Eye (tissue), 1 donor: ENCODE data around the gene MAGOH.
"Not testable (repeated sequence)": the region's sequence is repeated elsewhere in the genome, so short reads cannot be mapped to it uniquely, and the experiment has no call there.

Experiments used
- DNase-seq: peaks from one replicate; pipeline ENCODE4 v3.0.0-alpha.2; 2015

The MAGOH gene

DNA sequence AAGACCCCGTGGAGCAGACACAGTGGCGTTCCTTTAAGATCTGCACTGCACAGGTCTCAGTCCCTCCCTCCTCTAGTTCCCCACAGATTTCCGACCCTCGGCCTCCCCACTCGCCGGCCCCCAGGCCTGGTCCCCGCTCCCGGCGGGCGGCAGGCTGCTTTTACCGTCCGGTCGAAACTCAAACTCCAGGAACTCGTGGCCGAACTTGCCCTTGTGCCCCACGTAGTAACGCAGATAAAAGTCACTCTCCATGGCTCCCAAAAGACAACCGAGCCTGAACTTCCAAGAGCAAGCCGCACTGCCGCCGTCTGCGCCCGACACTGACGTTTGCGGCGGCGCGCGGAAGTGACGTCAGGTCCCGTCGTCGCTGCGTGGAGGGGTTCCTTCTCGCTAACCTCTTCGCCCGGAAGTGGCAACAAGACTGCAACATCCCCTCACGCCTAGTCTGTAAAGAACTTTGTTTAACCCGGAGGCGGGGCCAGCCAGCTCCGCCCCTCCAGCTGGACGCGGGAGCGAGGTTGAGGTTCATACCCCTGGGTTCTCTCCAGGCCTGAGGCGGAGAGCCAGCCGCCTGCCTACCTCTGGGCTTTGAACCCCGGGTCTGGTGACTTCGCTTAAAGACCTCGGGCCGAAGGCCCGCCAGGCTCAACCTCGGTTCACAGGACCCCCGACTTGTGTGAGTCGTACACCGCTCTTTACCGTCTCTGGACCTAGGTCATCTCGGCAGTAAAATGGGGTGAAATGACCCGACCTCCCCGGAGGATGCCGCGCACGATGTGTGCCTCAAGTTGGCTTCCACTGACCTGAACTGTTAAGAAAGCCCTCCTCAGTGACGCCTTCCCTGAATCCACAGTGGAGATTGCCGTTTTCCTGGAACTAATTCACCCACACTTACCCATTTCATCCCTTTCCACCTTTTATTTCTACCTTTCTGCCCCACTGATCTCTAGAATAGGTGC lies at the start of gene MAGOH:
TSS of gene MAGOH (minus strand) at position 322 of the 959 bp plus-strand sequence. CDS start at position 252, 70 bp downstream.
- DNase-seq: peak; percentile 98

DNA sequence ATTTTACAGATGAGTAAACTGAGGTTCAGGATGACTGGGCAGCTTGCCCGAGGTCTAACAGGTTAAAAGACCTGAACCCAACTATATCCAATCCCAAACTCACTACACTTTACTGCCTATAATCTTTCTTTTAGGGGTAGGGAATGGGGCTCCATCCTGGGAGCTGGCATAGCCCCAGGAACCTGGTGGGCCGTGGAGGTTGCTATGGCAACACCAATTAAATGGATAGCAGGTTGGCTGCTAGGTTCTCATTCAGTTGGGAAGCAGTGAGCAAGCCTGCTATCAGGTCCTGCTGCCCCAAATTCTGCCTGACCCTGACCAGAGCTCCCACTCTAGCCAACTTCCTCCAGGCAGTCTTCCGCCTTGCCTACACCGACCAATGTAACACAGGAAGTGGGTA lies 48.6 kb upstream of the MAGOH start:
- DNase-seq: no peak

DNA sequence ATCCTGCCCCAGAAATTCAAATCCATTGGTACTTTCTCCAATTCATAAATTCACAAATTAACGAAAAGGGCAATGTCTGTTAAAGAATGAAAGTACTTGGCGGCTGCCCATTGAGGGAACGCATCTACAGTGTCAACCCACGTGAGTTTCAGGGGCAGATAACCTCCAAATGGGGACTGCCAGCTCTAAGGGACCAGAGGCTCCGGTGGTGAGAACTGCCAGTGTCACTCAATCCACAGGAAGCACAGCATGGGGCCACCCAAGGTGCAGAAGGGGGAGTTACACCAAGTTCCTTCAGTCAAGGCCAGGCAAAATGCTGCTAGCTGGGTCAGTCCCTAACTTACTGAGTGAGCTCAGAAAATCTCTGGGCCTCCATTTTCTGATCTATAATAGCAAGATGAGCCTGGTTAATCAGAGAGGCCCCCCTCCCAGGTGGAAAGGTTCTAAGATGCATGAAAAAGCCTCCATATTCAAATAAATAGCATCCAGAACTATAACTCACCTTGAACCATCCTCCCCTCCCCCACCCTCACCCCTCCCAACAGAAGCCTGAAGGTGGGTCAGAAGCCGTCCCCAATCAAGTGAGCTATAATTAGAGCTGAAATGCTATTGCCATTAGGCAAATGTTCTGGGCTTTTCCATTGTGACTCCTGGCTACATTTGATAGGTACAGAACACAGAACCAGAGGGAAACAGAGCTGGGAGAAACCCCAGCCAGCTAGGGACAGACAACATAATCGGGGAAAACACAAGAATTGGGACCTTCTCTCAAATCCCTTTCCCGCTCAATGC lies 47.8 kb upstream of the MAGOH start:
- no peak for DNase-seq

DNA sequence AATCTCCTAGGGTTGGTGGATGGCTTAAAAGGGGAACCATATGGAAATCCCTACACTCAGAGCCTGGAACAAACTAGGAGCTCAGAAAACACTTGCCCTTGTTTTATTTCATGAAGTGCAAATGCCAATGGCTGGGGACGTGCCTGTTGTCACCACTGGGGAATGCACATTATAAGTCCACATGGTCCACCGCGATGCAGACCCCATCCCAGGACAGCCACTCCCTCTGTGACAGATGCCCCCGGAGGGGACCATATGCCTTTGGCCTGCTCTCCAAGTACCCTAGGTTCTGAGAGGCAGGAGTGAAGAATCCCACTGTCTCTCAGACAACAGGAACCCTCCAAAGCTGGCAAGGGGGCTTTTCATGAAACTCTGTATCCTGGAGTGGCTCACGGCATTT lies 47.2 kb upstream of the MAGOH start:
- no peak for DNase-seq

DNA sequence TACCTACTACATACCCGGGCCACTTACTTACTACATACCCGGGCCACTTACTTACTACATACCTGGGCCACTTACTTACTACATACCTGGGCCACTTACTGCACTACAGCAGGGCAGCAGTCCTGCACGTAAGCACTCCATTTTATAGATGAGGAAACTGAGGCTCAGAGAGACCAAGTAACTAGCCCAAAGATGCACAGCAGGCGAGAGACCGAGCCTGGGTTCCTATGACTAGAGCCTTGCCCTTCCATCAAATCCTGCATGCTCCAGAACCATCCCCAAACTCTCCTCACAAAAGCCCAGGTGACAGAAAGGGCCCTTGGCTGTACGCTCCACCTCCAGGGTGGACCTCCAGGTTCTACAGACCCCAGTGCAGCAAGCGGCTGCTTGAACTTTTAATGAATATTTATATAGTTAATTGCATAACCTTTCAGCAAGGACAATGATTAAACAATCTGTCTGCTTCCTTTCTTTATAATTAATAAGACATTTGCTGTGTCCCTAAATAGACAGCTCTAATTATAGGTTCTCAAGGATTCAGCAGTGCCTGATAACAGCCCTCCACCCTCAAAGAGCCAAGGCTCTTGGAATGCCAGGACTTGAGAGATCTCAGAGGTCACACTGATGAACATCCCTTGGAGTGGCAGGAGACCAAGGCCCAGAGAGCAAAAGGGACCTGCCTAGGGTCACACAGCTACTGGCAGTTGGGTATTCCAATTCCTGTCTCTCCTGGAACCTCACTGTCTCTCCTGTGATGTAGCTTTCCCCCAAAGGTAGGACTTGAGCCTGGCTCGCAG lies 46.1 kb upstream of the MAGOH start:
- DNase-seq: no peak

DNA sequence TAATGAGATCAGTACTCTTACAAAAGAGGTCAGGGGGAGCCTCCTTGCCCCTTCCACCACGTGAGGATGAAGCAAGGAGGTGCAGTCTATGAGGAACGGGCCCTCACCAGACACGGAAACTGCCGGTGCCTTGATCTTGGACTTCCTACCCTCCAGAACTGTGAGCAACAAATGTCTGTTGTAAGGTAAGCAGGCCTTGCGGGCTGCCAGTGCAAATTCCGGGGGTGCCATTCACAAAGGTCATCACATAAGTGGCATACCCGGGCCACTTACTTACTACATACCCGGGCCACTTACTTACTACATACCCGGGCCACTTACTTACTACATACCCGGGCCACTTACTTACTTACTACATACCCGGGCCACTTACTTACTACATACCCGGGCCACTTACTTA lies 44.8 kb upstream of the MAGOH start:
- not testable (repeated sequence) for DNase-seq

DNA sequence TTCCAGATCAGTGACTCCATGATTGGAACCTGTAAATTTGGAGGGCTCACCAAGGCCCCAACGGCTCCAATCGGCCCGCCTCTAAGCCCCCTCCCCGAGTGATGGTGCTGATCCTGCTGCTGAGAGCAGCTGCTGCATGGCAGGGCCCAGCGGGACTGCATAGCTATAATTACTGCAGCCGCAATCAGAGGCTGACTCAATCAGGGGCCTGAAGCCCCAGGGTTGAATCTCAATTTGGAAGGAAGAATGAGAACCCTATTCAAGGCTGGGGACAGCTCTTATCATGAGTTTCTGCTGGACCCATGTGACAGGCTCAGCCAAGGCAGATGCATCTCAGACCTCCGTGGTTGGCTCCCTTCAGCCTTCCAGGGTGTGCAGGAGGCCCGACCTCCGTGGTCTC lies 42.8 kb upstream of the MAGOH start:
- no peak for DNase-seq

DNA sequence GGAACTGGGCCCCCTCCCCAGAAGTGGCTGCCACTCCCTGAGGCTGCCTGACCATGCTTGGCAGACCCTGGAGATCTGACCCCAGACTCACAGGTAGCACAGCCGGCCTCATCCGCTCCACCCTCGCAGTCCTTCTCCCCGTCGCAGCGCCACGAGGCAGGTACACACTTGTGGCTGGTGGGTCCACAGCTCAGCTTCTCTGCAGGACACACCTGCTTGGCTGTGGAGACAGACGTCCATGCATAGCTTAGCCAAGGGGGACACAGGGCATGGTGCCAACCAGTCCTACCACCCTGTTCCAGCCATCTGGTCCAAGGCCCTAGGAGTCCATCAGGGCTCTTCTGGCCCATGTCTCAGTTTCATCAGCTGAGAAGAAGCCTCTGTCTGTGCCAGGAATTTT lies 42.2 kb upstream of the MAGOH start:
- no peak for DNase-seq

DNA sequence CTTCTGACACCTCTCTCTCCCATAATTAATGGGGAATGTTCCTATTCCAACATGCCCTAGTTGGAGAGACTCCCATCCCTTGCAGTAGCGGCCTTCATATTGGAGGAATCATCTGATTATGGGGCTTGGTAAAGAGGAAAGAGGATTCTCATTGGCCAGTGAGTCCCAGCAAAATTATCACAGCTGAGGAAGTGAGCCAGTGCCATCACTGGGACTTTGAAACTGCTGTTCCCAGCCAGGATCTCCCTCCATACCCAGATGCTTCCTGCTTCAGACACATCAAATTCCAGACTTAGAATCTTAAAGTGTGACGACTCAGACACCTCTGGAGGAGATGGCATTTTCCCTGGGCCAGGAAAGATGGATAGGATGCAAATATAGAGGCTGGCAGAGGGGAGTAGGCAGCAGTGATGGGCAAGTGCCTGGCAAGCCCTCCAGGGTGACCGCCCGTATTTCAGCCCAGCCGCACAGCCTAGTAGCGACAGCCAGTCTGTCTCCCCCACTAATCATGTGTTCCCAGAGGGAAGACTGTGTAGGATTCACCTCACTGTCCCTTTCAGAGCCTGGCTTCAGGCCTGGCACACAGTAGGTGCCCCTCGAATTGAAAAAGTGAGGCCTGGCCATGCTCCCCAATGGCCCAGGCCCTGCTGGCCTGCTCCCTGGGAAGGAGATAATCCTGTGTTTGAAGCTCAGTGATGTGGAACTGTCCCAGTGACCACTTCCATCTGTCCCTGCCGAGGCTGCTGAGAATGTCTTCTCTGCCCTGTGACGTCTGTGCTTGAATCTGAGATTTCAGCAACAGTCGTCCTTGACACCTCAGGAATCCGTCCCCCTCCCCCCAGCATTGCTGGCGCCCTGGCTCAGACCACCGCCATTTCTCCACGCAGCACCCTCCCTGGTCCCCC lies 41.2 kb upstream of the MAGOH start:
- no peak for DNase-seq

DNA sequence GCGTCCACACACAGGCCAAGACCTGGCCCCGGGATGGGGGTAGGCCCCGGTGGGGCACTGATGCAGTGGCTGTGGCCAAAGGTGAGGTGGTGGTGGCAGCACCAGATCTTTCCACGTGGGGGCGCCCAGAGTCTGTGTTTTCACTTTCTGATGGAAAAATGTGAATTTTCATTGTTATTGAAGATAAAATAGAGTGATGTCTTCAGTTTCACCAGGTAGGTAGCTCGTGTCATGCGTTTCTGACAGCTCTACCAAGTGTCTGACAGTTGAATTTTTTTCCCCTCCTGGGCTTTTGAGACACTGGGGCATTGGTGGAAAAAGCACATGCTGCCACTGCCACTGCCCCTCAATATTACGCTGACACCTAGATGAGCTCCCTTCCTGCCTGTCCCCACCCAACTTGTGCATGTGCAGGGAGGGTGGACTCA lies 40.0 kb upstream of the MAGOH start:
- DNase-seq: peak; percentile 82

DNA sequence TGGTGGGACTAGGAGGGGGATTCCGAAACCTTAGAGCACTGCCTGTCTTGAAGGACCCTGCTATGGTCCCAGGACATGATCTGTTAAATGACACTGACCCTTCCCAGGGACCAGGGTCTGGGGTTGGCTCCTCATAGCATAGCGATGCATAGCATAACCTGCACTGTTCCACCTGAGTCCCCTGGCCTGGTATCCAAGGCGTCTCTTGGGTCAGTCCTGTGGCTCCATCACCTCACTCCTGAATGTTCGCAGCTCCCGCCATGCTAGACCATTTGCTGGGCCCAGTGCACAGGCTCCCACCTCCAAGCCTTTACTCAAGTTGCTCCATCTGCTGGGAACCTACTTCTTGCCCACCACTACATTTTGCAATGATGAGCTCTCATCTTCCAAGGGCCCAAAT lies 39.0 kb upstream of the MAGOH start:
- no peak for DNase-seq

DNA sequence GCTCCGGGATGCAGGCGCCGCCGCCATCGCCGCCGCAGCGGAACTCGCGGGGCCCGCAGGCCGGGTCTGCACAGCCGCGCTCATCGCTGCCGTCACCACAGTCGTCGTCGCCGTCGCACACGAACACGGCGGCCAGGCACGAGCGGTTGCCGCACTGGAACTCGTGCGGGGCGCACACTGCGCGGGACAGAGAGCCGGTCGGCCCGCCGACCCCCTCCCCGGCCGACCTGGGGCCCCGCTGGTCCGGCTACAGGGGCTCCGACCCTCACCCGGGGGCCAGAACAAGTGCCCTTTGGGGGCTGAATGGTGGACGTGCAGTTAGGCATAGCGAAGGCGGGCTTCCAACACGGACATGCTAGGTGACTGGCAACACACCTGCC lies 38.6 kb upstream of the MAGOH start:
- no peak for DNase-seq

DNA sequence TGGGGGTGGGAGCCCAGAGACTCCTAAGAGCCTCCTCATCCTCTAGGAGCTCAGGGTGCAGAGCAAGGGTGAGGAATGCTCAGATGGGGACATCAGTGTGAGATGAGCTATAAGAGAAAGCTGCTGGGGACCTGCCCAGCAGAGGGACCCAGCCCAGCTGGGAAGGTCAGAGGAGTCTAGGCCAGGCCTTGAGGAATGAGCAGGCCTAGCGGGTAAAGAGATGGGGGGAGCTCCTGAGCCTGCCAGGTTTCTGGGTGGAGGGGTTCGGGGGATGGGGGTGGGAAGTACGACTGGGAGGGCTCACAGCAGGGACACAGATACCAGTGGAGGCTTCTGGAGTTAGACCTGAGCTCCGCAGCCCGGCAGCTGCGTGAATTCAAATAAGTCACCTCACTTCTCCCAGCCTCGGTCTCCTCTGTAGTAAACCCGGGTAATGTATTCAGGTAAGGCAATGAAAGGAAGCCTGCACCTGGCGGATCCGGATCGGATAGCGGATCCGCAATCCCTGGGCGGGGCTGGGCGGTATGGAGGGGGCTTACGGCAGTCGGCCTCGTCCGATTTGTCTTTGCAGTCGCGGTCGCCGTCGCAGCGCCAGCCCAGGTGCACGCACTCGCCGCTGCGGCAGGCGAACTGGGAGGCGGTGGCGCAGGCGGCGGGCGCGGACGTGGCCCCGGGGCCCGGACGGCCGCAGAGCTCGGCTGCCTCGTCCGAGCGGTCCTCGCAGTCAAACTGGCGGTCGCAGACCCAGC lies 38.0 kb upstream of the MAGOH start:
- no peak for DNase-seq

DNA sequence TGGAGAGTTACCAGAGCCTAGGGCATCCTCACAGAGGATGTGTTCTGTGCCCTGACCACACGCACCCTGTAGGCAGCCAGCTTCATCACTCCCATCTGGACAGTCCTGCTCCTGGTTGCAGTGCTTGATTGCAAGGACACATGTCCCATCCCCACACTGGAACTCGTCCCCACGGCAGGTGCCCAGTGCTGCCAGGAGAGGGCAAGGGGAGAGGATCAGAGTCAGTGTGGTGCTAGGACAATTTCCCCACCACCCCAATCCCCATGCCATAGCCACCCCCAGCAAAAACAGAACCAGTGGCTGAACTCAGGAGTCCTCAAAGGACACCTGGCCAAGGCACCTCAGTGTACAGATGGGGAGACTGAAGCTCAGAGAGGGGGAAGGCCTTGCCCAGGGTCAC lies 37.2 kb upstream of the MAGOH start:
- no peak for DNase-seq

DNA sequence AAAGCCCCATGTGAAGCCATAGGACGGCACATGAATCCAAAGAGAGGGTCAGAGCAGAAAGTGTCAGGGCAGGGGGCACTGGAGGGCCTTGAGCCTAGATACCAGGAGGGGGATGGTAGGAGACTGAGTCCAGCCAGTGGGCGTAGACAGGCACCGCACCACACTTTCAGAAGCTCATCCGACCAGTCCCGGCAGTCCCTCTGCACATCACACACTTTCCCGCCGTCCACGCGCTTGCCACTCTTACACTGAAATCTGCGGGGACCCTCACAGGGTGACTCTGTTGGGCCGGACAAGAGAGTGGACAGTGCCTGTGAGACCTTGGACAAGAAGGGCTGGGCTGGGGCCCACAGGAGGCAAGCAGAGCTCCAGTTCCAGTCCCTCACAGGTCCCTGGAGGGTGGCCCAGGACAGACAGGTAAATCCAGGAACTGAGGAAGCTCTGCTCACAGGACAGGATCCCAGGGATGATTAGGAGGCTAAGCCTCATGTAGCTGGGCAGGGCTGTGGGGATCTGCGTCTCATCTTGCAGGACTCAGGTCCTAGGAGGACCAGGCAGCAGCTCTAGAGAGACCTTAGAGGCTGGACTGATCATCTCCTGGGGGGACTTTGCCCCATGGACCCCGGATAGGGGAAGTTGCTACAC lies 36.3 kb upstream of the MAGOH start:
- DNase-seq: no peak

DNA sequence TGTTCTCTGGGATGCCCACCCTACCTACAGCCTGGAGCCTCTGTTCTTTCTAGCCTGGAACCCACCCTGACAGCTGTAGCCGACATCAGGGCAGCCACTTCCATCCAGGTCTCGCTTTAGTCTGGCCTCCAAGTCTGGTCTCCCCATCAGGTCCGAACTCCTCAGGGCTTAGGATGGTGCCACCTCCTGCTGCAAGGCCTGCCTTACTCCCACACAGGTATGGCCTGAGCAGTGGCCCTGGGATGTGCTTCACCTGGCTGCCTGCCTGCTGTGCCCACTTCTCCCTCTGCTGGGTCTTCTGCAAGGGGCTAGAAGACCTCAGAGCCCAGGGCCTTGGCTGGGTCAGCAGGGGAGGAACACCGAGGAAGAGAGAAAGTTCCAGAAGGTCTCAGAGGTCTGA lies 35.7 kb upstream of the MAGOH start:
- no peak for DNase-seq

DNA sequence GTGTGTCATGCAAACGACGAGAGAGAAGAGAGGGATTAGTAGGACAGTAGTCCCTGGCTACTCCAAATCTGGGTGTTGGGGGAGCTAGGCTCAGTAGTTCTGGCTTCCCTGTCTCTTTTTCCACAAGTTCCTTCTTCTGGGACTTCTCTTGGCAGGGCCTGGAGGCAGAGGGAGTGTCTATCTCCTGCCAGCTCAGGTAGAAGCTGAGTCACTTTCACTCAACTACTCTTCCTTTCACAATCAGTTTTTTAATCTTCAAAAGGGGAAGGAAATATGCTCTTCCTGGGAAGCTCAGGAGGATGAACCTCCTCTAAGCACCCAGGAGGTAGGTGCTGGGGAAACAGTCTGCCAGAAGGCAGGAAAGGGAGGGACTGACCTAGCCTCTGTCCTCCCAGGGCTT lies 35.2 kb upstream of the MAGOH start:
- no peak for DNase-seq

DNA sequence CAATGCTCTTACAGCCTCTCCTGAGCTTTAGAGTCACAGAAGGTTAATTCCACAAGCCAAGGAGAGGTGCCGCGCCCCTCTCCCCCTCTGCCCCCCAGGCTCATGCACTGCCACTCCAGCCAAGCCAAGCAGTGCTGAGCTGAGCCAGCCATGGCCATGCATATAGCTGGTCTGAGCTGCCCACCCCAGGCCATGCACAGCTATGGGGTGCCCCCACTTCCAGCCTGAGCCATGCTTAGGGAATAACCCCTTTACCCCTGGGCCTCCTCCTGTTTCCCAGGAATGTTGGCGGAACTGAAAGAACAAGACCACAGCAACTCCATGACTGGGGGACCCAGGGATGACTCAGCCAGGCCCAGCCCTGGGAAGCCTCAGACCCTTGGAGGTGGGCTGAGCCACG lies 34.0 kb upstream of the MAGOH start:
- DNase-seq: no peak

DNA sequence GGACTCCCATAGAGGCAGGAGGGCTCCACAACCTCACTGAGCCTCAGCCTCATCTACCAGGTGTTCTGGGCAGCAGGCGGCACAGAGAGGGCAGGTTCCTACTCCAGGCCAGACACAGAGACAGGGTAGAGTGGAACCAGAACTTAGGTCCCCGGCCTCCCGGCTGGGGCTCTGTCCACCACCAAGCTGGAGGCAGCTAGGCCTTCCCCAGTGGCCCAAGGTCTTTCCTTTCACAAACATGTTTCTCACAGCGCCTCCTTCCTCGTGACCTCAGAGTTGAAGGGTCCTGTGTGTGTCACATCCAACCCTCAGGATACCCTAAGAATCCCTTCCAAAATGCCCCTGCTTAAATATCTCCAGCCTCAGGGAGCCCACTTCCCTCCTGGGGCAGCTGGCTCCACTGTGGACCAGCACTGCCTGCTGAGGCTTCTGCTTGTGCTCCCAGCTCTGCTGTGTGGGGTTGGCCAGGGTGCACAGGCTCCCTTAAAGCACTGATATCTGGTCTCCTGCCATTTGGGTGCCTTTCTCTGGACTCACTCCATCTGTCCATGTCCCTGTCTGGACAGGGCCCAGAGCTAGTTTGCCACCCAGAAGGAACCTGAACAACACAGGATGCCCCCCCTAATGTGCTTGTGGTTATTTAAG lies 33.2 kb upstream of the MAGOH start:
- no peak for DNase-seq

DNA sequence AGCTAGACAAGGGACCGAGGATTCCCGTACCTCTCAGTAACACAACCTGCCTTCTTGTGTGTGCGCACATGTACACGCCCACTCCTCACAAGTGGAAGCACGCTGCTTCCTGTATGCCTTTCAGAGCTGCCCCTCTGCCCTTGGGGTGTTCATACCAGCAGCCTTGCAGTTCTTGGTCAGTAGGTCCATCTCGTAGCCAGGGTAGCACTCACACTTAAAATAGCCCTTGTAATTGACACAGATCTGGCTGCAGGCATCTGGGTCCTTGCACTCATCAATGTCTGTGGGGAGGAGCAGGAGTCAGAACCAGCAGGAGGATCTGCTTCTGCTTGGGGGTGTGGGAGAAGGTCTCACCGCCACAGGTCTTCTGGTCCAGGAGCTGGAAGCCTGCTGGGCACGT lies 32.6 kb upstream of the MAGOH start:
- no peak for DNase-seq
